ENCODE data around the gene CYP2C19. TPM values are rescaled to one million over a fixed set of nuclear protein-coding genes. Genes with fewer than 3 reads are reported as not detected.

The CYP2C19 gene
- total RNA-seq: under 1 TPM in 1 of 2 experiments, not detected in 1; 0.22 TPM
- not detected for polyA plus RNA-seq

DNA sequence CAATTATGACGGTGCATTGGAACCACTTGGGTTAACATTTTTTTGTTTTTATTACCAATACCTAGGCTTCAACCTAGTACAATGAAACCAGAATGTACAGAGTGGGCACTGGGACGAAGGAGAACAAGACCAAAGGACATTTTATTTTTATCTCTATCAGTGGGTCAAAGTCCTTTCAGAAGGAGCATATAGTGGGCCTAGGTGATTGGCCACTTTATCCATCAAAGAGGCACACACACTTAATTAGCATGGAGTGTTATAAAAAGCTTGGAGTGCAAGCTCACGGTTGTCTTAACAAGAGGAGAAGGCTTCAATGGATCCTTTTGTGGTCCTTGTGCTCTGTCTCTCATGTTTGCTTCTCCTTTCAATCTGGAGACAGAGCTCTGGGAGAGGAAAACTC lies at the start of gene CYP2C19:
Gene CYP2C19, plus strand, starts transcription at position 289 of the 400 bp plus-strand sequence. Its CDS starts 25 bp downstream, at position 314.
- H3K4me3 ChIP-seq (ENCODE audit: low read length in 2 of 2): no peak within 1 kb of the TSS
- H3K27me3 Mint-ChIP-seq: no peaks in the 10 kb centered on the region
- POLR2A ChIA-PET (ENCODE audit: partially characterized antibody): no interaction called here
- H3K4me1 ChIP-seq (ENCODE audit: insufficient read depth, low read length): no peaks in the 10 kb centered on the region
- H3K27me3 ChIP-seq (ENCODE audit: insufficient read depth, low read length): no peaks in the 10 kb centered on the region
- no peak within 1 kb of the TSS for H3K27ac ChIP-seq (ENCODE audit: low read depth, low read length)
- DNase-seq: no peak
- H3K9me3 Mint-ChIP-seq: peaks cover 0 to 7% (median under 1%) of the 10 kb centered on the region in 8 donors
- H3K9me3 ChIP-seq (ENCODE audit: control insufficient read depth in 1 of 2, low read length in 2 of 2): no peaks in the 10 kb centered on the region
- CTCF ChIA-PET (ENCODE audit: partially characterized antibody): no interaction called here
- no peak within 1 kb of the TSS for H3K4me3 Mint-ChIP-seq
- H3K36me3 ChIP-seq (ENCODE audit: insufficient read depth, low read length): no peaks in the 10 kb centered on the region
- H3K27ac Mint-ChIP-seq: no peak within 1 kb of the TSS
- intact Hi-C loops (cut with micrococcal nuclease): no loop called here
- no peaks in the 10 kb centered on the region for H3K4me1 Mint-ChIP-seq
- H3K36me3 Mint-ChIP-seq: no peaks in the 10 kb centered on the region

GRCh38 chr10:94725871-94726270 lies 36.6 kb upstream of the CYP2C19 start:
- Histone ChIP-seq H3K4me1 (ENCODE audit: insufficient read depth, low read length) (no peaks in the 10 kb centered on the region), H3K4me3 (ENCODE audit: low read length in 2 of 2) (no peak overlapping the region), H3K27me3 (ENCODE audit: insufficient read depth, low read length) (no peaks in the 10 kb centered on the region), H3K9me3 (ENCODE audit: control insufficient read depth in 1 of 2, low read length in 2 of 2) (no peaks in the 10 kb centered on the region), H3K36me3 (ENCODE audit: insufficient read depth, low read length) (no peaks in the 10 kb centered on the region), H3K27ac (ENCODE audit: low read depth, low read length) (no peak overlapping the region)
- no peak for DNase-seq
- no peak overlapping the region for H3K27ac Mint-ChIP-seq
- intact Hi-C loops (cut with micrococcal nuclease): no loop called here
- no peaks in the 10 kb centered on the region for H3K4me1 Mint-ChIP-seq
- H3K27me3 Mint-ChIP-seq: no peaks in the 10 kb centered on the region
- ChIA-PET POLR2A (ENCODE audit: partially characterized antibody) (no interaction called here), CTCF (ENCODE audit: partially characterized antibody) (no interaction called here)
- H3K4me3 Mint-ChIP-seq: no peak overlapping the region
- no peaks in the 10 kb centered on the region for H3K36me3 Mint-ChIP-seq
- peaks cover 0 to 8% (median 0%) of the 10 kb centered on the region in 8 donors for H3K9me3 Mint-ChIP-seq

GRCh38 chr10:94735197-94735596 lies 27.3 kb upstream of the CYP2C19 start:
- H3K36me3 ChIP-seq (ENCODE audit: insufficient read depth, low read length): no peaks in the 10 kb centered on the region
- no peaks in the 10 kb centered on the region for H3K4me1 Mint-ChIP-seq
- H3K27me3 Mint-ChIP-seq: no peaks in the 10 kb centered on the region
- H3K27me3 ChIP-seq (ENCODE audit: insufficient read depth, low read length): no peaks in the 10 kb centered on the region
- no peak overlapping the region for H3K27ac ChIP-seq (ENCODE audit: low read depth, low read length)
- no peaks in the 10 kb centered on the region for H3K9me3 ChIP-seq (ENCODE audit: control insufficient read depth in 1 of 2, low read length in 2 of 2)
- H3K36me3 Mint-ChIP-seq: no peaks in the 10 kb centered on the region
- intact Hi-C loops (cut with micrococcal nuclease): no loop called here
- no peak for DNase-seq
- no peak overlapping the region for H3K4me3 ChIP-seq (ENCODE audit: low read length in 2 of 2)
- POLR2A ChIA-PET (ENCODE audit: partially characterized antibody): no interaction called here
- peaks cover 0 to 11% (median 7%) of the 10 kb centered on the region in 8 donors for H3K9me3 Mint-ChIP-seq
- H3K4me1 ChIP-seq (ENCODE audit: insufficient read depth, low read length): no peaks in the 10 kb centered on the region
- H3K27ac Mint-ChIP-seq: no peak overlapping the region
- CTCF ChIA-PET (ENCODE audit: partially characterized antibody): no interaction called here
- H3K4me3 Mint-ChIP-seq: no peak overlapping the region

DNA sequence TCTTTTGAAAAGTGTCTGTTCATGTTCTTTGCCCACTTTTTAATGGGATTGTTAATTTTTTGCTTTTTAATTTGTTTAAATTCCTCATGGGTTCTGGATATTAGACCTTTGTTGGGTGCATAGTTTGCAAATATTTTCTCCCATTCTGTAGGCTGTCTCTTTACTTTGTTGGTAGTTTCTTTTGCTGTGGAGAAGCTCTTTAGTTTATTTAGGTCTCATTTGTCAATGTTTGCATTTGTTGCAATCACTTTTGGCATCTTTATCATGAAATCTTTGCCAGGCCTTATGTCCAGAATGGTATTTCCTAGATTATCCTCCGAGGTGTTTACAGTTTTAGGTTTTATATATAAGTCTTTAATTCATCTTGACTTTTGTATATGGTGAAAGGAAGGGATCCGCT lies 23.9 kb upstream of the CYP2C19 start:
- Mint-ChIP-seq H3K4me1 (no peaks in the 10 kb centered on the region), H3K4me3 (no peak overlapping the region), H3K27me3 (no peaks in the 10 kb centered on the region), H3K27ac (no peak overlapping the region), H3K36me3 (no peaks in the 10 kb centered on the region), H3K9me3 (peaks cover 0 to 30% (median 15%) of the 10 kb centered on the region in 8 donors)
- H3K27me3 ChIP-seq (ENCODE audit: insufficient read depth, low read length): no peaks in the 10 kb centered on the region
- no peaks in the 10 kb centered on the region for H3K4me1 ChIP-seq (ENCODE audit: insufficient read depth, low read length)
- intact Hi-C loops (cut with micrococcal nuclease): no loop called here
- no peak overlapping the region for H3K27ac ChIP-seq (ENCODE audit: low read depth, low read length)
- no peak overlapping the region for H3K4me3 ChIP-seq (ENCODE audit: low read length in 2 of 2)
- ChIA-PET POLR2A (ENCODE audit: partially characterized antibody) (no interaction called here), CTCF (ENCODE audit: partially characterized antibody) (no interaction called here)
- DNase-seq: no peak
- H3K9me3 ChIP-seq (ENCODE audit: control insufficient read depth in 1 of 2, low read length in 2 of 2): no peaks in the 10 kb centered on the region
- no peaks in the 10 kb centered on the region for H3K36me3 ChIP-seq (ENCODE audit: insufficient read depth, low read length)

DNA sequence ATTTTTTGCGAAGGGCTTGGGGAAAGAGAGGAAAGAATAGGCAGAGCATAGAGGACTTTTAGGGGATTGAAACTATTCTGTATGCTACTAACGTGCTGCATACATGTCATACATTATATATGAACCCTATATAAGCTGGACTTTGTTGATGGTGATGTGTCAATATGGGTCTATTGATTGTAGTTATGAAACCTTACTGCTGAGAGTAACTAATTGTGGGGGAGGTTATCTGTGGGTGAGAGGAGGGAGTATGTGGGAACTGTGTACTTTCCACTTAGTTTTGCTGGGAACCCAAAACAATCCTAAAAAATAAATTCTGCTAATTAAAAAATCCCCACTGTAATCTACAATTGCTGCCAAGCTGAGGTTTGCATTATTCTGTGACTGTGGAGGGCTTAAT lies 15.3 kb upstream of the CYP2C19 start:
- H3K36me3 ChIP-seq (ENCODE audit: insufficient read depth, low read length): no peaks in the 10 kb centered on the region
- intact Hi-C loops (cut with micrococcal nuclease): no loop called here
- DNase-seq: no peak
- H3K9me3 Mint-ChIP-seq: peaks cover 0 to 29% (median 16%) of the 10 kb centered on the region in 8 donors
- H3K27me3 Mint-ChIP-seq: no peaks in the 10 kb centered on the region
- no peaks in the 10 kb centered on the region for H3K36me3 Mint-ChIP-seq
- no peak overlapping the region for H3K27ac ChIP-seq (ENCODE audit: low read depth, low read length)
- H3K27ac Mint-ChIP-seq: no peak overlapping the region
- no peak overlapping the region for H3K4me3 Mint-ChIP-seq
- H3K4me1 Mint-ChIP-seq: no peaks in the 10 kb centered on the region
- no peak overlapping the region for H3K4me3 ChIP-seq (ENCODE audit: low read length in 2 of 2)
- ChIA-PET CTCF (ENCODE audit: partially characterized antibody) (no interaction called here), POLR2A (ENCODE audit: partially characterized antibody) (no interaction called here)
- H3K27me3 ChIP-seq (ENCODE audit: insufficient read depth, low read length): no peaks in the 10 kb centered on the region
- H3K4me1 ChIP-seq (ENCODE audit: insufficient read depth, low read length): no peaks in the 10 kb centered on the region
- no peaks in the 10 kb centered on the region for H3K9me3 ChIP-seq (ENCODE audit: control insufficient read depth in 1 of 2, low read length in 2 of 2)

- Histone ChIP-seq H3K36me3 (ENCODE audit: insufficient read depth, low read length) (no peaks in the 10 kb centered on the region), H3K9me3 (ENCODE audit: control insufficient read depth in 1 of 2, low read length in 2 of 2) (no peaks in the 10 kb centered on the region), H3K4me1 (ENCODE audit: insufficient read depth, low read length) (no peaks in the 10 kb centered on the region), H3K27me3 (ENCODE audit: insufficient read depth, low read length) (no peaks in the 10 kb centered on the region), H3K4me3 (ENCODE audit: low read length in 2 of 2) (no peak overlapping the region), H3K27ac (ENCODE audit: low read depth, low read length) (no peak overlapping the region)
- no peaks in the 10 kb centered on the region for H3K4me1 Mint-ChIP-seq
- no peak overlapping the region for H3K27ac Mint-ChIP-seq
- no peak for DNase-seq
- no peaks in the 10 kb centered on the region for H3K27me3 Mint-ChIP-seq
- H3K4me3 Mint-ChIP-seq: no peak overlapping the region
- H3K9me3 Mint-ChIP-seq: peaks cover 0 to 31% (median 13%) of the 10 kb centered on the region in 8 donors
- POLR2A ChIA-PET (ENCODE audit: partially characterized antibody): no interaction called here
- intact Hi-C loops (cut with micrococcal nuclease): no loop called here
- CTCF ChIA-PET (ENCODE audit: partially characterized antibody): no interaction called here
- H3K36me3 Mint-ChIP-seq: no peaks in the 10 kb centered on the region
These were observed 14.6 kb upstream of the CYP2C19 start for GRCh38 chr10:94747838-94748237.

GRCh38 chr10:94757916-94758315 lies 4.6 kb upstream of the CYP2C19 start:
- no peaks in the 10 kb centered on the region for H3K36me3 ChIP-seq (ENCODE audit: insufficient read depth, low read length)
- ChIA-PET CTCF (ENCODE audit: partially characterized antibody) (no interaction called here), POLR2A (ENCODE audit: partially characterized antibody) (no interaction called here)
- no peaks in the 10 kb centered on the region for H3K9me3 ChIP-seq (ENCODE audit: control insufficient read depth in 1 of 2, low read length in 2 of 2)
- H3K4me1 ChIP-seq (ENCODE audit: insufficient read depth, low read length): no peaks in the 10 kb centered on the region
- Mint-ChIP-seq H3K4me1 (no peaks in the 10 kb centered on the region), H3K9me3 (peaks cover 0 to 15% (median 2%) of the 10 kb centered on the region in 8 donors), H3K36me3 (no peaks in the 10 kb centered on the region), H3K27me3 (no peaks in the 10 kb centered on the region), H3K27ac (no peak overlapping the region), H3K4me3 (no peak overlapping the region)
- DNase-seq: no peak
- H3K27ac ChIP-seq (ENCODE audit: low read depth, low read length): no peak overlapping the region
- H3K4me3 ChIP-seq (ENCODE audit: low read length in 2 of 2): no peak overlapping the region
- intact Hi-C loops (cut with micrococcal nuclease): no loop called here
- H3K27me3 ChIP-seq (ENCODE audit: insufficient read depth, low read length): no peaks in the 10 kb centered on the region

DNA sequence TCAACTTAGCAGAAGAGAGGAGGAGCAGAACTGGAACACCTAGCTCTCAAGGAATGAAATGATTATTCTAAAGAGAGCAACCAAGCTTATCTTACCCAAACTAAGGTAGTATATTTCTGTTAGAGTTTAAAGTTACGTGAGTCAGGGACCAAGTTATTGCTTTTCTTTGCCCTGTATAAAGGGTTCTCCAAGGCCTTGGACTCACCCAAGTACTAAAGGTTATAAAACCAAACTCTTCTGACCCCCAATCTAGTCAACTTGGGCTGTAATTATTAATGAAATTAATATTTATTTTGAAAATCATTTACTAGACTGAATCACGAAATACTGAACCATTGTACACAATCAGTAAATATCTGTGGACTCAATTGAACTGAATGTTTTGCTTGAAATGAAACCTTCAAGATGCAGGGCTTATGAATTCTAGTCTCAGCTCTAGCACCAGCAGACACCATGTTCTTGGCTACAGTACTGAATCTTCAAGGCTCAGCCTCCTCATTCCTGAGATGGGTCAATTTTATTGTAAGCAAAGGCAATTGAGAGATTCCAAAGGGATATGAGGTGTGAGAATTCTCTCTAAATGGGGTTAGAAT lies 1.8 kb upstream of the CYP2C19 start:
- no peak overlapping the region for H3K4me3 ChIP-seq (ENCODE audit: low read length in 2 of 2)
- H3K36me3 Mint-ChIP-seq: no peaks in the 10 kb centered on the region
- no peak overlapping the region for H3K27ac ChIP-seq (ENCODE audit: low read depth, low read length)
- CTCF ChIA-PET (ENCODE audit: partially characterized antibody): no interaction called here
- no peaks in the 10 kb centered on the region for H3K36me3 ChIP-seq (ENCODE audit: insufficient read depth, low read length)
- peaks cover 0 to 15% (median 1%) of the 10 kb centered on the region in 8 donors for H3K9me3 Mint-ChIP-seq
- intact Hi-C loops (cut with micrococcal nuclease): no loop called here
- H3K9me3 ChIP-seq (ENCODE audit: control insufficient read depth in 1 of 2, low read length in 2 of 2): no peaks in the 10 kb centered on the region
- no peak for DNase-seq
- H3K27ac Mint-ChIP-seq: no peak overlapping the region
- H3K4me3 Mint-ChIP-seq: no peak overlapping the region
- H3K4me1 Mint-ChIP-seq: no peaks in the 10 kb centered on the region
- H3K27me3 ChIP-seq (ENCODE audit: insufficient read depth, low read length): no peaks in the 10 kb centered on the region
- no peaks in the 10 kb centered on the region for H3K27me3 Mint-ChIP-seq
- no peaks in the 10 kb centered on the region for H3K4me1 ChIP-seq (ENCODE audit: insufficient read depth, low read length)
- POLR2A ChIA-PET (ENCODE audit: partially characterized antibody): no interaction called here

Measured in CD4-positive, alpha-beta memory T cell (primary cell).